WTC11 (cell line): ENCODE results near the gene PHC2.

ENCODE experiments used
- RELA ChIP-seq: sonication (generic); formaldehyde crosslinking; IDR thresholded peaks from 2 replicates; pipeline ENCODE4 v1.8.1; 2022; ENCODE audit warnings: missing genetic modification reagents, mild to moderate bottlenecking, borderline replicate concordance
- ZNF232 ChIP-seq: sonication (generic); formaldehyde crosslinking; IDR thresholded peaks from 2 replicates; pipeline ENCODE4 v1.8.0; 2022; ENCODE audit warnings: mild to moderate bottlenecking, missing genetic modification reagents
- ZNF423 ChIP-seq: fragments of 250-450 bp; sonication (Bioruptor Pico); IDR thresholded peaks from 2 replicates; pipeline ENCODE4 v2.1.2; 2022; ENCODE audit warnings: mild to moderate bottlenecking, moderate library complexity
- TF ChIP-seq, protein P1 (sequence below): sonication (generic); formaldehyde crosslinking; IDR thresholded peaks from 2 replicates; pipeline ENCODE4 v1.8.1; 2022; ENCODE audit warnings: low read depth, missing genetic modification reagents, borderline replicate concordance
- TF ChIP-seq, protein P2 (sequence below): sonication (generic); formaldehyde crosslinking; conservative IDR thresholded peaks from 2 replicates; pipeline ENCODE4 v1.8.1; 2022; ENCODE audit warnings: mild to moderate bottlenecking, missing genetic modification reagents
- TF ChIP-seq, protein P3 (sequence below): fragments of 200-600 bp; IDR thresholded peaks from 2 replicates; pipeline ENCODE4 v1.8.0; 2022; ENCODE audit warnings: antibody characterized with exemption
- TF ChIP-seq, protein P4 (sequence below): sonication (generic); formaldehyde crosslinking; IDR thresholded peaks from 2 replicates; pipeline ENCODE4 v1.8.1; 2023; ENCODE audit warnings: mild to moderate bottlenecking, missing genetic modification reagents

DNA sequence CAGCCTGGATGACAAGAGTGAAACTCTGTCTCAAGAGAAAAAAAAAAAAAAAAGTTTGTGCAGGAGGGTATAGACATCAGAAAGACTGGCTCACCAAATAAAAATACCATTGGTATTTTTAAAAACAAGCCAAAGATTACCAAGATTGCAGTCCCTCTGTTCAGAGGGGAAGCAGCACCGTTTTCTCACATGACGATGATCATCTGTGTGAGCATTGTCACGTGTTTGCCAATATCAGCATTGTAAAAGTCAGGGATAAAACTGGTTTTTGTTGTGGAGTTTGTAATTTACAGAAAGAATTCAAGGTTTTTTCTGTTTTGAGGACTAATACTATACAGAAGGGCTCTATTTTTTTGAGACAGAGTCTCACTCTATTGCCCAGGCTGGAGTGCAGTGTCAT is 148.1 kb downstream of the PHC2 start:
- TF ChIP-seq, protein P1, sequence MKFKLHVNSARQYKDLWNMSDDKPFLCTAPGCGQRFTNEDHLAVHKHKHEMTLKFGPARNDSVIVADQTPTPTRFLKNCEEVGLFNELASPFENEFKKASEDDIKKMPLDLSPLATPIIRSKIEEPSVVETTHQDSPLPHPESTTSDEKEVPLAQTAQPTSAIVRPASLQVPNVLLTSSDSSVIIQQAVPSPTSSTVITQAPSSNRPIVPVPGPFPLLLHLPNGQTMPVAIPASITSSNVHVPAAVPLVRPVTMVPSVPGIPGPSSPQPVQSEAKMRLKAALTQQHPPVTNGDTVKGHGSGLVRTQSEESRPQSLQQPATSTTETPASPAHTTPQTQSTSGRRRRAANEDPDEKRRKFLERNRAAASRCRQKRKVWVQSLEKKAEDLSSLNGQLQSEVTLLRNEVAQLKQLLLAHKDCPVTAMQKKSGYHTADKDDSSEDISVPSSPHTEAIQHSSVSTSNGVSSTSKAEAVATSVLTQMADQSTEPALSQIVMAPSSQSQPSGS (CRISPR knock-in tag): no peak
- TF ChIP-seq ZNF232 (CRISPR knock-in tag): no peak
- TF ChIP-seq, protein P2, sequence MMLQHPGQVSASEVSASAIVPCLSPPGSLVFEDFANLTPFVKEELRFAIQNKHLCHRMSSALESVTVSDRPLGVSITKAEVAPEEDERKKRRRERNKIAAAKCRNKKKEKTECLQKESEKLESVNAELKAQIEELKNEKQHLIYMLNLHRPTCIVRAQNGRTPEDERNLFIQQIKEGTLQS (CRISPR knock-in tag): no peak
- no peak for TF ChIP-seq RELA (CRISPR knock-in tag)
- TF ChIP-seq, protein P3, sequence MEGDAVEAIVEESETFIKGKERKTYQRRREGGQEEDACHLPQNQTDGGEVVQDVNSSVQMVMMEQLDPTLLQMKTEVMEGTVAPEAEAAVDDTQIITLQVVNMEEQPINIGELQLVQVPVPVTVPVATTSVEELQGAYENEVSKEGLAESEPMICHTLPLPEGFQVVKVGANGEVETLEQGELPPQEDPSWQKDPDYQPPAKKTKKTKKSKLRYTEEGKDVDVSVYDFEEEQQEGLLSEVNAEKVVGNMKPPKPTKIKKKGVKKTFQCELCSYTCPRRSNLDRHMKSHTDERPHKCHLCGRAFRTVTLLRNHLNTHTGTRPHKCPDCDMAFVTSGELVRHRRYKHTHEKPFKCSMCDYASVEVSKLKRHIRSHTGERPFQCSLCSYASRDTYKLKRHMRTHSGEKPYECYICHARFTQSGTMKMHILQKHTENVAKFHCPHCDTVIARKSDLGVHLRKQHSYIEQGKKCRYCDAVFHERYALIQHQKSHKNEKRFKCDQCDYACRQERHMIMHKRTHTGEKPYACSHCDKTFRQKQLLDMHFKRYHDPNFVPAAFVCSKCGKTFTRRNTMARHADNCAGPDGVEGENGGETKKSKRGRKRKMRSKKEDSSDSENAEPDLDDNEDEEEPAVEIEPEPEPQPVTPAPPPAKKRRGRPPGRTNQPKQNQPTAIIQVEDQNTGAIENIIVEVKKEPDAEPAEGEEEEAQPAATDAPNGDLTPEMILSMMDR: no peak
- TF ChIP-seq ZNF423: no peak
- TF ChIP-seq, protein P4, sequence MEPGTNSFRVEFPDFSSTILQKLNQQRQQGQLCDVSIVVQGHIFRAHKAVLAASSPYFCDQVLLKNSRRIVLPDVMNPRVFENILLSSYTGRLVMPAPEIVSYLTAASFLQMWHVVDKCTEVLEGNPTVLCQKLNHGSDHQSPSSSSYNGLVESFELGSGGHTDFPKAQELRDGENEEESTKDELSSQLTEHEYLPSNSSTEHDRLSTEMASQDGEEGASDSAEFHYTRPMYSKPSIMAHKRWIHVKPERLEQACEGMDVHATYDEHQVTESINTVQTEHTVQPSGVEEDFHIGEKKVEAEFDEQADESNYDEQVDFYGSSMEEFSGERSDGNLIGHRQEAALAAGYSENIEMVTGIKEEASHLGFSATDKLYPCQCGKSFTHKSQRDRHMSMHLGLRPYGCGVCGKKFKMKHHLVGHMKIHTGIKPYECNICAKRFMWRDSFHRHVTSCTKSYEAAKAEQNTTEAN (CRISPR knock-in tag): no peak
